ENCODE measurements around the gene GPI. TPM values are rescaled to one million over a fixed set of nuclear protein-coding genes. Genes with fewer than 3 reads are reported as not detected.

The GPI gene
- total and polyA plus RNA-seq, 9 of the 15 experiments (the other 6 are each of a cell fraction or from before 2014, with no cell fraction given): 88.3 to 358 (median 122) TPM

DNA sequence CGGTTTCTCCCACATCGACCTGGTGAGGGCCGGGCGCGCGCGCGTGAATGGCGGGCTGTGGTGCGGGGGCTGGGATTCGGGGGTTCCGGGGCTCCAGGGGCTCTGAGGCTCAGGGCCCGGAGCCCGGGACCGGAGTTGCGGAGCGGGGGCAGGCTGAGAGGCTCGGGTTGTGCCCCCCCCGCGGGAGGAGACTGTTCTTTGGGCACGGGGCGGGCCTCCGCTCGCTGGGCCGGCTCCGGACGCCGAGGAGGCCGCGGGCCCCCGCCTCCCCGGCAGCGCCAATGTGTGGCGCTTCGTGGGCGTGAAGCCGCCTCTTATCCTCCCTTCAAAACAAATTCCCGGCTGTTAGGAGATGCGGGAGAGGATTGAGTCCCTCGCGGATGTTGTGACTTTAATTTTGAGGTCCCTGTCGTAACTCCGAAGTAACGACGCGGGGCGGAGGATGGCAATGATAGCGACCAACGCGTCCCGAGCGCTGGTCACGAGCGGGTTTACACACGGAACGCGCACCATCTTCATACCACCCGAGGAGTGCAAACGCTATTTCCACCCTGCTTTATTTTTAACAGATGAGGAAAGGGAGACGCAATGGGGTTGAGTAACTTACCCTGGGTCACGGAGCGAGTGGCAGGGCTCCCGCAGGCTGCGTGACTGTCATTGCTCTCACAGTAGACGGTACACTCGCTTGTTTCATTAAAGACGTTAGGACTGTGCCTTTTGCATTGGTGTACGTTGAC lies 63.7 kb downstream of the GPI start (continued):
- TF ChIP-seq, protein P1, sequence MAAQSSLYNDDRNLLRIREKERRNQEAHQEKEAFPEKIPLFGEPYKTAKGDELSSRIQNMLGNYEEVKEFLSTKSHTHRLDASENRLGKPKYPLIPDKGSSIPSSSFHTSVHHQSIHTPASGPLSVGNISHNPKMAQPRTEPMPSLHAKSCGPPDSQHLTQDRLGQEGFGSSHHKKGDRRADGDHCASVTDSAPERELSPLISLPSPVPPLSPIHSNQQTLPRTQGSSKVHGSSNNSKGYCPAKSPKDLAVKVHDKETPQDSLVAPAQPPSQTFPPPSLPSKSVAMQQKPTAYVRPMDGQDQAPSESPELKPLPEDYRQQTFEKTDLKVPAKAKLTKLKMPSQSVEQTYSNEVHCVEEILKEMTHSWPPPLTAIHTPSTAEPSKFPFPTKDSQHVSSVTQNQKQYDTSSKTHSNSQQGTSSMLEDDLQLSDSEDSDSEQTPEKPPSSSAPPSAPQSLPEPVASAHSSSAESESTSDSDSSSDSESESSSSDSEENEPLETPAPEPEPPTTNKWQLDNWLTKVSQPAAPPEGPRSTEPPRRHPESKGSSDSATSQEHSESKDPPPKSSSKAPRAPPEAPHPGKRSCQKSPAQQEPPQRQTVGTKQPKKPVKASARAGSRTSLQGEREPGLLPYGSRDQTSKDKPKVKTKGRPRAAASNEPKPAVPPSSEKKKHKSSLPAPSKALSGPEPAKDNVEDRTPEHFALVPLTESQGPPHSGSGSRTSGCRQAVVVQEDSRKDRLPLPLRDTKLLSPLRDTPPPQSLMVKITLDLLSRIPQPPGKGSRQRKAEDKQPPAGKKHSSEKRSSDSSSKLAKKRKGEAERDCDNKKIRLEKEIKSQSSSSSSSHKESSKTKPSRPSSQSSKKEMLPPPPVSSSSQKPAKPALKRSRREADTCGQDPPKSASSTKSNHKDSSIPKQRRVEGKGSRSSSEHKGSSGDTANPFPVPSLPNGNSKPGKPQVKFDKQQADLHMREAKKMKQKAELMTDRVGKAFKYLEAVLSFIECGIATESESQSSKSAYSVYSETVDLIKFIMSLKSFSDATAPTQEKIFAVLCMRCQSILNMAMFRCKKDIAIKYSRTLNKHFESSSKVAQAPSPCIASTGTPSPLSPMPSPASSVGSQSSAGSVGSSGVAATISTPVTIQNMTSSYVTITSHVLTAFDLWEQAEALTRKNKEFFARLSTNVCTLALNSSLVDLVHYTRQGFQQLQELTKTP (IDR thresholded peaks at IDR 0.05; ENCODE audit: low read depth in 1 of 2, partially characterized antibody in 2 of 2): no peak
- TF ChIP-seq SMAD3 (CRISPR knock-in tag; conservative IDR thresholded peaks at IDR 0.05) (no peak), NCOA1 (IDR thresholded peaks at IDR 0.05; ENCODE audit: low read depth) (no peak), ZNF24 (IDR thresholded peaks at IDR 0.05) (no peak), RBM14 (IDR thresholded peaks at IDR 0.05; ENCODE audit: borderline replicate concordance, insufficient read depth, low read depth, low read length) (no peak), TCF3 (CRISPR knock-in tag; IDR thresholded peaks at IDR 0.05) (no peak), SLC30A9 (CRISPR knock-in tag; IDR thresholded peaks at IDR 0.05) (no peak), HNRNPL (IDR thresholded peaks at IDR 0.05; ENCODE audit: low read depth, low read length) (0 out of 2 replicates have a peak, but pooled peaks have one; percentile 4), ZNF778 (CRISPR knock-in tag; IDR thresholded peaks at IDR 0.05) (no peak), MBD2 (IDR thresholded peaks at IDR 0.05; ENCODE audit: borderline replicate concordance, low read depth) (no peak), BMI1 (IDR thresholded peaks at IDR 0.05; ENCODE audit: low read length) (no peak), SRSF3 (IDR thresholded peaks at IDR 0.05; ENCODE audit: insufficient read depth, low read length) (no peak), SRSF7 (optimal IDR thresholded peaks at IDR 0.05; ENCODE audit: low read depth, low read length) (no peak)
- TF ChIP-seq, protein P2, sequence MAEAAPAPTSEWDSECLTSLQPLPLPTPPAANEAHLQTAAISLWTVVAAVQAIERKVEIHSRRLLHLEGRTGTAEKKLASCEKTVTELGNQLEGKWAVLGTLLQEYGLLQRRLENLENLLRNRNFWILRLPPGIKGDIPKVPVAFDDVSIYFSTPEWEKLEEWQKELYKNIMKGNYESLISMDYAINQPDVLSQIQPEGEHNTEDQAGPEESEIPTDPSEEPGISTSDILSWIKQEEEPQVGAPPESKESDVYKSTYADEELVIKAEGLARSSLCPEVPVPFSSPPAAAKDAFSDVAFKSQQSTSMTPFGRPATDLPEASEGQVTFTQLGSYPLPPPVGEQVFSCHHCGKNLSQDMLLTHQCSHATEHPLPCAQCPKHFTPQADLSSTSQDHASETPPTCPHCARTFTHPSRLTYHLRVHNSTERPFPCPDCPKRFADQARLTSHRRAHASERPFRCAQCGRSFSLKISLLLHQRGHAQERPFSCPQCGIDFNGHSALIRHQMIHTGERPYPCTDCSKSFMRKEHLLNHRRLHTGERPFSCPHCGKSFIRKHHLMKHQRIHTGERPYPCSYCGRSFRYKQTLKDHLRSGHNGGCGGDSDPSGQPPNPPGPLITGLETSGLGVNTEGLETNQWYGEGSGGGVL (CRISPR knock-in tag; IDR thresholded peaks at IDR 0.05): no peak
- TF ChIP-seq, protein P3, sequence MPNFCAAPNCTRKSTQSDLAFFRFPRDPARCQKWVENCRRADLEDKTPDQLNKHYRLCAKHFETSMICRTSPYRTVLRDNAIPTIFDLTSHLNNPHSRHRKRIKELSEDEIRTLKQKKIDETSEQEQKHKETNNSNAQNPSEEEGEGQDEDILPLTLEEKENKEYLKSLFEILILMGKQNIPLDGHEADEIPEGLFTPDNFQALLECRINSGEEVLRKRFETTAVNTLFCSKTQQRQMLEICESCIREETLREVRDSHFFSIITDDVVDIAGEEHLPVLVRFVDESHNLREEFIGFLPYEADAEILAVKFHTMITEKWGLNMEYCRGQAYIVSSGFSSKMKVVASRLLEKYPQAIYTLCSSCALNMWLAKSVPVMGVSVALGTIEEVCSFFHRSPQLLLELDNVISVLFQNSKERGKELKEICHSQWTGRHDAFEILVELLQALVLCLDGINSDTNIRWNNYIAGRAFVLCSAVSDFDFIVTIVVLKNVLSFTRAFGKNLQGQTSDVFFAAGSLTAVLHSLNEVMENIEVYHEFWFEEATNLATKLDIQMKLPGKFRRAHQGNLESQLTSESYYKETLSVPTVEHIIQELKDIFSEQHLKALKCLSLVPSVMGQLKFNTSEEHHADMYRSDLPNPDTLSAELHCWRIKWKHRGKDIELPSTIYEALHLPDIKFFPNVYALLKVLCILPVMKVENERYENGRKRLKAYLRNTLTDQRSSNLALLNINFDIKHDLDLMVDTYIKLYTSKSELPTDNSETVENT (CRISPR knock-in tag; IDR thresholded peaks at IDR 0.05): no peak
- TF ChIP-seq, protein P4, sequence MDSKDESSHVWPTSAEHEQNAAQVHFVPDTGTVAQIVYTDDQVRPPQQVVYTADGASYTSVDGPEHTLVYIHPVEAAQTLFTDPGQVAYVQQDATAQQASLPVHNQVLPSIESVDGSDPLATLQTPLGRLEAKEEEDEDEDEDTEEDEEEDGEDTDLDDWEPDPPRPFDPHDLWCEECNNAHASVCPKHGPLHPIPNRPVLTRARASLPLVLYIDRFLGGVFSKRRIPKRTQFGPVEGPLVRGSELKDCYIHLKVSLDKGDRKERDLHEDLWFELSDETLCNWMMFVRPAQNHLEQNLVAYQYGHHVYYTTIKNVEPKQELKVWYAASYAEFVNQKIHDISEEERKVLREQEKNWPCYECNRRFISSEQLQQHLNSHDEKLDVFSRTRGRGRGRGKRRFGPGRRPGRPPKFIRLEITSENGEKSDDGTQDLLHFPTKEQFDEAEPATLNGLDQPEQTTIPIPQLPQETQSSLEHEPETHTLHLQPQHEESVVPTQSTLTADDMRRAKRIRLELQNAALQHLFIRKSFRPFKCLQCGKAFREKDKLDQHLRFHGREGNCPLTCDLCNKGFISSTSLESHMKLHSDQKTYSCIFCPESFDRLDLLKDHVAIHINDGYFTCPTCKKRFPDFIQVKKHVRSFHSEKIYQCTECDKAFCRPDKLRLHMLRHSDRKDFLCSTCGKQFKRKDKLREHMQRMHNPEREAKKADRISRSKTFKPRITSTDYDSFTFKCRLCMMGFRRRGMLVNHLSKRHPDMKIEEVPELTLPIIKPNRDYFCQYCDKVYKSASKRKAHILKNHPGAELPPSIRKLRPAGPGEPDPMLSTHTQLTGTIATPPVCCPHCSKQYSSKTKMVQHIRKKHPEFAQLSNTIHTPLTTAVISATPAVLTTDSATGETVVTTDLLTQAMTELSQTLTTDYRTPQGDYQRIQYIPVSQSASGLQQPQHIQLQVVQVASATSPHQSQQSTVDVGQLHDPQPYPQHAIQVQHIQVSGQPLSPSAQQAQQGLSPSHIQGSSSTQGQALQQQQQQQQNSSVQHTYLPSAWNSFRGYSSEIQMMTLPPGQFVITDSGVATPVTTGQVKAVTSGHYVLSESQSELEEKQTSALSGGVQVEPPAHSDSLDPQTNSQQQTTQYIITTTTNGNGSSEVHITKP (IDR thresholded peaks at IDR 0.05; ENCODE audit: partially characterized antibody): no peak

All from K562 (cell line).